Mucosa of descending colon (tissue), 3 donors: ENCODE data around the gene NPHP1. TPM values are rescaled to one million over a fixed set of nuclear protein-coding genes. Genes with fewer than 3 reads are reported as not detected.
"Not testable (repeated sequence)": the region's sequence is repeated elsewhere in the genome, so short reads cannot be mapped to it uniquely, and the experiment has no call there.

Source experiments
- ATAC-seq: fragments of 200-7000 bp; cut with Tn5 transposase; one replicate; pipeline ENCODE4 v1.9.1; 2020; ENCODE audit warnings: mild to moderate bottlenecking, moderate library complexity
- DNase-seq, 3 donors: peaks; one replicate each; pipeline ENCODE4 v3.0.0-alpha.2; 2020
- H3K36me3 ChIP-seq: fragments of 200-600 bp; one replicate; pipeline ENCODE4 v1.8.0; 2021; ENCODE audit warnings: low read depth, mild to moderate bottlenecking
- H3K4me1 ChIP-seq: fragments of 200-600 bp; one replicate; pipeline ENCODE4 v1.8.0; 2021; ENCODE audit warnings: low read depth, mild to moderate bottlenecking
- H3K4me3 ChIP-seq: fragments of 200-600 bp; one replicate; pipeline ENCODE4 v1.8.0; 2021; ENCODE audit warnings: mild to moderate bottlenecking
- H3K9me3 ChIP-seq: fragments of 200-600 bp; one replicate; pipeline ENCODE4 v1.8.0; 2021; ENCODE audit warnings: mild to moderate bottlenecking
- intact Hi-C, 2 donors: fragments of 100-400 bp; cut with DNase I in 1 of 2; cut with micrococcal nuclease in 1 of 2; formaldehyde crosslinking; loops; one replicate each; pipeline versions ENCODE4 v1.11.0 to v1.11.1; 2022; cut with DNase I, micrococcal nuclease
- total RNA-seq, 3 donors: library from RNA; stranded (reverse); fragmentation: NEBNext Ultra II Directional in 2 of 3; extraction: Animal tissue kit (Norgen Biotek cat#: 25700) in 2 of 3; gene quantifications; one replicate each; pipeline versions ENCODE4 v1.2.1 to v1.2.4, GENCODE V29; 2021 to 2023
- TF ChIP-seq, protein P1 (sequence below): fragments of 200-600 bp; IDR thresholded peaks from one replicate; pipeline ENCODE4 v1.8.0; 2022; ENCODE audit warnings: antibody characterized with exemption, mild to moderate bottlenecking
- donor health status: DM: no; HTN: no; CAD: no; lungs with moderate emphysema.
- donor health status: DM: no; HTN: no; CAD: no.
- donor health status: DM: no; HTN: yes; CAD: no.

Gene NPHP1
- total RNA-seq, 3 donors from 2014 or later: 1.1 to 6.4 (median 1.5) TPM

DNA sequence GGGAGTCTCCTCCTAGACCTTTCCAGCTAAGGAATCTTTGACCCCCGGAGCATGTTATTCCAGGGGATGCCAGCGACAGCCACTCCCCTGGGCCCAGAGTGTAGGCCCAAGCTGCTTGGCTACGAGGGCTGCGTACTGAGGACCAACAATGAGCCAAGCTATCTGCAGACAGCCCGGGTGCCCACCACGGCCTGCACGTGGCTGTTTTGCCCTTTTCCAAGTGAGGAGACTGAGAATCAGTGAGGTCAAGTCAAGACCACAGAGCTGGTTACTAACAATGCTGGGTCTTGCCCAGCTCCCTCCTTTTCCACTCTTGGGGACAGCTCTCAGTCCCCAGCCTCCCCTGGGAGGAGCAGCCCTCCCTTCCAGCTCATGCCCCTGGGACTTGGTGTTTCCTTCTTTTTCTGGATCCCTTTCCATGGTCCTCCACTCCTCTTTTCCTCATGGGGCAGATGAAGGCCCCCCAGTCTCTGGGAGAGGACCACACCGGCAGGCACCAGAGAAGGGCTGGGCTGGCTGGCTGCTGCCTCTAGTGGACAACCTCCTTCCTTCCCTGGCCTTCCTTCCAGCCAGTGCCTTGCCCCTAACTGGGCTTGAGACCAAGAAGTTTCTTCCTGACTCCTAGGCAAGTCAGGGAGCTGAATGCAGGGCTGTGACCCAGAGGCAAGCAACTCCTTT, 88.6 kb downstream of the NPHP1 start:
- Histone ChIP-seq H3K9me3 (no peaks in the 10 kb centered on the region), H3K4me1 (peaks cover 9% of the 10 kb centered on the region), H3K4me3 (no peak overlapping the region), H3K36me3 (no peaks in the 10 kb centered on the region)
- intact Hi-C loops: no loop called here
- TF ChIP-seq, protein P1, sequence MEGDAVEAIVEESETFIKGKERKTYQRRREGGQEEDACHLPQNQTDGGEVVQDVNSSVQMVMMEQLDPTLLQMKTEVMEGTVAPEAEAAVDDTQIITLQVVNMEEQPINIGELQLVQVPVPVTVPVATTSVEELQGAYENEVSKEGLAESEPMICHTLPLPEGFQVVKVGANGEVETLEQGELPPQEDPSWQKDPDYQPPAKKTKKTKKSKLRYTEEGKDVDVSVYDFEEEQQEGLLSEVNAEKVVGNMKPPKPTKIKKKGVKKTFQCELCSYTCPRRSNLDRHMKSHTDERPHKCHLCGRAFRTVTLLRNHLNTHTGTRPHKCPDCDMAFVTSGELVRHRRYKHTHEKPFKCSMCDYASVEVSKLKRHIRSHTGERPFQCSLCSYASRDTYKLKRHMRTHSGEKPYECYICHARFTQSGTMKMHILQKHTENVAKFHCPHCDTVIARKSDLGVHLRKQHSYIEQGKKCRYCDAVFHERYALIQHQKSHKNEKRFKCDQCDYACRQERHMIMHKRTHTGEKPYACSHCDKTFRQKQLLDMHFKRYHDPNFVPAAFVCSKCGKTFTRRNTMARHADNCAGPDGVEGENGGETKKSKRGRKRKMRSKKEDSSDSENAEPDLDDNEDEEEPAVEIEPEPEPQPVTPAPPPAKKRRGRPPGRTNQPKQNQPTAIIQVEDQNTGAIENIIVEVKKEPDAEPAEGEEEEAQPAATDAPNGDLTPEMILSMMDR: peak; percentile 23
- DNase-seq (peak; percentile 42 to 63 (median 59)), ATAC-seq (peak; percentile 55)

DNA sequence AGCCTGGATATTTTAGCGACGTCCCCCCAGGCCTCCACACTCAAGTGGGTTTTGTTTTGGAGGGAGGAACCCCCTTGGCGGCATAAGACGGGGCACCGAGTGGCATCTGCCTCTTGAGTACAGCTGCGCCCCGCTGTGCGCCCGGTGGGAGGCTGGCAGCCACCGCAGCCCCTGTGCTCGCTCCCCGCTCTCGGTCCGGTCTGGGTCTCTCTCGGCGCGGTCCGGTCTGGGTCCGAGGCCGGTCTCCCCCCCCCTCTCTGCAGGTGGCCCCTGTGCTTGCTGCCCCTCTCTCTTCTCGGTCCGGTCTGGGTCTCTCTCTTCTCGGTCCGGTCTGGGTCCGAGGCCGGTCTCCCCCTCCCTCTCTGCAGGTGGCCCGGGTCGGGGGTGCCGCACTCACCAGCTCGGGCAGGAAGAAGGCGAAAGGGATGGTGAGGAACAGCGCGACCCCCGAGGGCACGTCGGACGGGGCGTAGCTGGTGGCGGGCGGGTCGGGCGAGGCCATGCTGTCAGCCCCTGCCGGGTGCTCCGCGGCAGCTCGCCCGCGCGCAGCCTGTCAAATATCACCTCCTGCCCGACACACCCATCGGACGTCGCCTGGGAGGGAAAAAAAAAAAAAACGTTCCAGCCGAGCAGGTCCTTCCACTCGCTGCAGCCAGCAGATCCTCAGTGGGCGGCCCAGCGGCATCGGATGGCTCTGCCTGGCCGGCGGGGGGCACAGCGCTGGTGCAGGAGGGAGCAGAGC, 89.4 kb downstream of the NPHP1 start, which contains the start of gene MALL:
Gene MALL (minus strand): TSS at position 532 of the 742 bp plus-strand sequence. CDS start 30 bp downstream, at position 502.
- ATAC-seq (peak; percentile 83), DNase-seq (peak; percentile 71 to 81 (median 75))
- intact Hi-C loops: no loop called here
- H3K4me1 ChIP-seq: peaks cover 9% of the 10 kb centered on the region
- peak within 1 kb of the TSS; percentile 30 for H3K4me3 ChIP-seq
- TF ChIP-seq, protein P1: no peak
- H3K9me3 ChIP-seq: no peaks in the 10 kb centered on the region
- no peaks in the 10 kb centered on the region for H3K36me3 ChIP-seq

DNA sequence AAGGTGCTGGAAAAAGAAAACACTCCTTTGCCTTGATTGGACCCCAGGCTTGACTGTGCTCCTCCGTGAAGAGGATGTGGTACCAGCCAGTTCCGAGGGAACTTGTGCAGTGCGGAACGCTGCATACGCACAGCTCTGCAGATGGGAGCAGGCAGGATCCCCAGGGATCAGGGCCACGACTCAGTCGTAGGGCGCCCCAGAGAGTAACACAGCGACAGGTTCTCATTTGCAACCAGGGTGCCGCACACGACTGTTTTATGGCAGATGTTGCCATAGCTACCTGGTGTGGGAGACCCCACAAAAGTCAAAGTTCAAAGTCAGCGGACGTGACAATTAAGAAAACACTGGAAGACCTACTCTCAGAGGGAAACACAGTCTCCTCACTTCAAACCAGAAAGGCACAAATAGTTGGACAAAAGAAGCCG, 90.0 kb downstream of the NPHP1 start:
- ATAC-seq (peak; percentile 50), DNase-seq (peak; percentile 33 to 59 (median 56))
- TF ChIP-seq, protein P1: no peak
- H3K4me1 ChIP-seq: peaks cover 9% of the 10 kb centered on the region
- H3K36me3 ChIP-seq: no peaks in the 10 kb centered on the region
- intact Hi-C loops: no loop called here
- no peaks in the 10 kb centered on the region for H3K9me3 ChIP-seq
- peak overlapping the region; percentile 30 for H3K4me3 ChIP-seq

DNA sequence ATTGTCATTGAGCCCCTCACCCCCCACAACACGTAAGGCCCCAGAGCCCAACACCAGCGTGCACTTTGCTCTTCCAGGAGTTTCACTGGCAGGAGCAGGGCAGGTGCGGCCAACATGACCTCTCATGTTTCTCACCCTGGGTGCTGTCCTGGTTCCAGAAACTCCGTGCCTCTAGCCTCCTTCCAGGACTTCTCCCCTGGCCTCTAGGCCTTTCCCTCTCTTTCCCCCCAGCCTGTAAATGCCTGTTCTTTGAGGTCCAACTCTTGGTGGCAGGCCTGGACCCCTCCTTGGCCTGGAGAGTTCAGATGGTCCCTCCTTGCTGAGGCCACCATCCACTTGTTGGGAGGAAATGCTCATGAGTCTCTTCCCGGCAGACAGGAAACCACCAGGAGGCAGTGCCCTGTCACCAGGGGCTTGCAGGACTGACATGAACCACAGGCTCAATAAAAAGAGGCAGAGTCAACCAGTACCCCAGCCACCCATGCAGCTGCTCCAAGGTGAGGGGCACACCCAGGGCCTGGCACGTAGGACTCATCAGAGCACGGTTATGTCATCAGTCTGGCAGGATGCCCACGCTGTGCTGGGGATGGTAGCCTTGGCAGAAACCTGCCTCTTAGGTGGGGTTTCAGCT, 90.7 kb downstream of the NPHP1 start:
- DNase-seq (peak; percentile 89 to 92 (median 90)), ATAC-seq (peak; percentile 84)
- H3K9me3 ChIP-seq: no peaks in the 10 kb centered on the region
- peaks cover 9% of the 10 kb centered on the region for H3K4me1 ChIP-seq
- H3K4me3 ChIP-seq: no peak overlapping the region
- TF ChIP-seq, protein P1: no peak
- H3K36me3 ChIP-seq: no peaks in the 10 kb centered on the region
- intact Hi-C loops: no loop called here

DNA sequence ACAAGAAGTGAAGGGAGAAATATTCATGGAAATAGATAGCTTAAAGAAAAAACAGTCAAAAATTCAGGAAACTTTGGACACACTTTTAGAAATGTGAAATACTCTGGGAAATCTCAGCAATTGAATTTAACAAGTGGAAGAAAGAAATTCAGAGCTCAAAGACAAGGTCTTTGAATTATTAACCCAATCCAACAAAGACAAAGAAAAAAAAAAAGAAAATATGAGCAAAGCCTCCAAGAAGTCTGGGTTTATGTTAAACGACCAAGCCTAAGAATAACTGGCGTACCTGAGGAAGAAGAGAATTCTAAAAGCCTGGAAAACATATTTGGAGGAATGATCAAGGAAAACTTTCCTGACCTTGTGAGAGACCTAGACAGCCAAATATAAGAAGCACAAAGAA, 96.5 kb downstream of the NPHP1 start:
- H3K4me1 ChIP-seq: peaks cover 23% of the 10 kb centered on the region
- ATAC-seq, H3K36me3 ChIP-seq, DNase-seq, H3K9me3 ChIP-seq, H3K4me3 ChIP-seq, intact Hi-C loops: not testable (repeated sequence)
